Esophagus squamous epithelium (tissue), 5 donors: ENCODE results near the gene ARHGAP35. TPM values are rescaled to one million over a fixed set of nuclear protein-coding genes. Genes with fewer than 3 reads are reported as not detected.

Source experiments
- DNase-seq: peaks from one replicate; lab custom pipeline; 2025; lab: John Stamatoyannopoulos, UW
- H3K27ac ChIP-seq, 4 donors: fragments of 200-600 bp; sonication (generic); one replicate each; pipeline ENCODE4 v1.5.1; 2016 to 2019; ENCODE audit warnings: mild to moderate bottlenecking in 1 of 4
- H3K27me3 ChIP-seq, 4 donors: fragments of 200-600 bp; sonication (generic); 1 replicate in 3 of 4; 2 replicates in 1 of 4; pipeline versions ENCODE4 v1.5.1 to v1.6.0; 2017 to 2021; ENCODE audit warnings: antibody characterized with exemption in 1 of 4
- H3K36me3 ChIP-seq, 3 donors: fragments of 200-600 bp; sonication (generic); one replicate each; pipeline ENCODE4 v1.5.1; 2016 to 2019
- H3K4me1 ChIP-seq, 3 donors: fragments of 200-600 bp; sonication (generic); one replicate each; pipeline ENCODE4 v1.5.1; 2017 to 2019
- H3K4me3 ChIP-seq, 4 donors: fragments of 200-600 bp; sonication (generic); 1 replicate in 3 of 4; 2 replicates in 1 of 4; pipeline ENCODE4 v1.5.1; 2016 to 2019; ENCODE audit warnings: mild to moderate bottlenecking in 2 of 4, moderate library complexity in 1 of 4
- H3K9me3 ChIP-seq, 3 donors: fragments of 200-600 bp; sonication (generic); one replicate each; pipeline ENCODE4 v1.5.1; 2016 to 2019
- CTCF ChIP-seq, 6 experiments: fragments of 450-650 bp in 4 of 6; fragments of 200-600 bp in 2 of 6; sonication (generic) in 2 of 6; IDR thresholded peaks; one replicate each; pipeline ENCODE4 v1.5.1; 2016 to 2019; ENCODE audit warnings: antibody characterized with exemption in 6 of 6, mild to moderate bottlenecking in 4 of 6, moderate library complexity in 4 of 6
- POLR2A ChIP-seq, 4 donors: fragments of 450-650 bp; IDR thresholded peaks; one replicate each; pipeline ENCODE4 v1.6.1; 2017; ENCODE audit warnings: antibody characterized with exemption in 4 of 4, mild to moderate bottlenecking in 4 of 4, moderate library complexity in 3 of 4
- WGBS, 2 donors: methylation state at CpG; one replicate each; pipeline ENCODE4 v1.1.5; 2018; 5-methylcytosine and 5-hydroxymethylcytosine counted together
- intact Hi-C: fragments of 100-400 bp; cut with DNase I; formaldehyde crosslinking; loops from one replicate; pipeline ENCODE4 v1.15.0; 2022
- total RNA-seq, 4 donors: library from RNA; depleted of rRNA; stranded (reverse); fragments of >200 nt; gene quantifications; one replicate each; pipeline ENCODE4 v1.1.0, GENCODE V29; 2016
- donor health status: DM: yes; HTN: yes; CAD: no.

The ARHGAP35 gene
- total RNA-seq, 4 donors from 2014 or later, result 28.6 to 41.6 (median 32.1) TPM

- TF ChIP-seq POLR2A (IDR thresholded peaks at IDR 0.05) (no peak), CTCF (IDR thresholded peaks at IDR 0.05) (no peak)
- no peaks in the 10 kb centered on the region for H3K27me3 ChIP-seq
- no peaks in the 10 kb centered on the region for H3K9me3 ChIP-seq
- WGBS, 2 donors, result 63 to 70% methylated on average over 11 to 14 of the region's 16 CpGs
- peaks cover 21 to 84% (median 51%) of the 10 kb centered on the region in 3 donors for H3K4me1 ChIP-seq
- H3K27ac ChIP-seq, result peak overlapping the region; percentile 70 to 88 (median 84)
- H3K36me3 ChIP-seq, result no peaks in the 10 kb centered on the region
- no peak for DNase-seq
- no peak overlapping the region for H3K4me3 ChIP-seq
- intact Hi-C loops, result no loop called here
Observed at GRCh38 chr19:46904114-46905060, 43.6 kb downstream of the ARHGAP35 start.

GRCh38 chr19:46906221-46906620 lies 45.4 kb downstream of the ARHGAP35 start:
- Histone ChIP-seq H3K4me1 (peaks cover 15 to 71% (median 39%) of the 10 kb centered on the region in 3 donors), H3K4me3 (no peak overlapping the region), H3K27ac (no peak overlapping the region), H3K36me3 (no peaks in the 10 kb centered on the region), H3K27me3 (no peaks in the 10 kb centered on the region), H3K9me3 (no peaks in the 10 kb centered on the region)
- DNase-seq, result no peak
- intact Hi-C loops, result no loop called here
- TF ChIP-seq CTCF (IDR thresholded peaks at IDR 0.05), result no peak
- WGBS, 2 donors, result 68 to 92% methylated on average over 2 of the region's 2 CpGs

- H3K36me3 ChIP-seq, result no peaks in the 10 kb centered on the region
- intact Hi-C loops, result no loop called here
- H3K4me3 ChIP-seq, result no peak overlapping the region
- no peak for TF ChIP-seq CTCF (IDR thresholded peaks at IDR 0.05)
- TF ChIP-seq POLR2A (IDR thresholded peaks at IDR 0.05), result no peak
- no peaks in the 10 kb centered on the region for H3K9me3 ChIP-seq
- peak overlapping the region in 2 of 4 donors; percentile 5 to 27 for H3K27ac ChIP-seq
- no peaks in the 10 kb centered on the region for H3K27me3 ChIP-seq
- no peak for DNase-seq
- 61 to 82% methylated on average over 4 of the region's 4 CpGs for WGBS, 2 donors
- peaks cover 11 to 70% (median 22%) of the 10 kb centered on the region in 3 donors for H3K4me1 ChIP-seq
Observed at GRCh38 chr19:46907880-46908279, 47.1 kb downstream of the ARHGAP35 start.

GRCh38 chr19:46909356-46909755 lies 48.6 kb downstream of the ARHGAP35 start:
- peaks cover 13 to 70% (median 17%) of the 10 kb centered on the region in 3 donors for H3K4me1 ChIP-seq
- no peaks in the 10 kb centered on the region for H3K9me3 ChIP-seq
- intact Hi-C loops, result no loop called here
- H3K4me3 ChIP-seq, result no peak overlapping the region
- TF ChIP-seq CTCF (IDR thresholded peaks at IDR 0.05), result no peak
- TF ChIP-seq POLR2A (IDR thresholded peaks at IDR 0.05), result no peak
- H3K36me3 ChIP-seq, result no peaks in the 10 kb centered on the region
- no peak for DNase-seq
- no peak overlapping the region for H3K27ac ChIP-seq
- H3K27me3 ChIP-seq, result no peaks in the 10 kb centered on the region
- WGBS, 2 donors, result 85 to 90% methylated on average over 4 of the region's 4 CpGs

Other genes with a start within 250 kb of the ARHGAP35 start
- gene PTGIR, start 235.9 kb upstream of the ARHGAP35 start, total RNA-seq, result 1 to 10 TPM in 2 of 4 donors, under 1 TPM in 1, not detected in 1; 0.57 to 3.0 (median 1.1) TPM
- gene GNG8, start 224.8 kb upstream of the ARHGAP35 start, total RNA-seq, result not detected
- gene DACT3, start 199.8 kb upstream of the ARHGAP35 start, total RNA-seq, result 1 to 10 TPM in 2 of 4 donors, under 1 TPM in 2; 0.22 to 5.7 (median 1.8) TPM
- gene PRKD2, start 143.9 kb upstream of the ARHGAP35 start, total RNA-seq, result 10 to 100 TPM; 28.8 to 54.2 (median 31.8) TPM
- 10 to 100 TPM in 1 of 4 donors, 1 to 10 TPM in 3; 5.6 to 12.6 (median 9.3) TPM for gene FKRP, start 114.9 kb upstream of the ARHGAP35 start, total RNA-seq
- 10 to 100 TPM; 60.1 to 86.4 (median 69.7) TPM for gene STRN4, start 114.5 kb upstream of the ARHGAP35 start, total RNA-seq
- 100 to 1,000 TPM in 3 of 4 donors, 10 to 100 TPM in 1; 97.3 to 156 (median 114) TPM for gene SLC1A5, start 72.4 kb upstream of the ARHGAP35 start, total RNA-seq
- gene AP2S1, start 10.2 kb upstream of the ARHGAP35 start, total RNA-seq, result 100 to 1,000 TPM in 3 of 4 donors, 10 to 100 TPM in 1; 83.0 to 230 (median 133) TPM
- gene NPAS1, start 158.8 kb downstream of the ARHGAP35 start, total RNA-seq, result 1 to 10 TPM in 2 of 4 donors, under 1 TPM in 1, not detected in 1; 0.18 to 4.3 (median 1.1) TPM
- gene TMEM160, start 187.6 kb downstream of the ARHGAP35 start, total RNA-seq, result 10 to 100 TPM; 24.8 to 51.4 (median 38.6) TPM